ENCODE data around the gene PTGR2. TPM values are rescaled to one million over a fixed set of nuclear protein-coding genes. Genes with fewer than 3 reads are reported as not detected.
"Not testable (repeated sequence)": the region's sequence is repeated elsewhere in the genome, so short reads cannot be mapped to it uniquely, and the experiment has no call there.

The PTGR2 gene
- total RNA-seq, 1 donor from 2014 or later, result 8.6 TPM

GRCh38 chr14:73887694-73888459 lies 36.2 kb downstream of the PTGR2 start:
- ATAC-seq, result no peak

- ATAC-seq, result no peak
Observed at GRCh38 chr14:73888460-73888725, 36.8 kb downstream of the PTGR2 start.

GRCh38 chr14:73888971-73889370 lies 37.3 kb downstream of the PTGR2 start:
- ATAC-seq, result no peak

GRCh38 chr14:73889376-73889775 lies 37.7 kb downstream of the PTGR2 start:
- no peak for ATAC-seq

- not testable (repeated sequence) for ATAC-seq
Observed at GRCh38 chr14:73894180-73894687, 42.6 kb downstream of the PTGR2 start.

GRCh38 chr14:73895939-73896338 lies 44.3 kb downstream of the PTGR2 start:
- ATAC-seq, result no peak

GRCh38 chr14:73896521-73896920 lies 44.9 kb downstream of the PTGR2 start:
- no peak for ATAC-seq

GRCh38 chr14:73903028-73903427 lies 51.4 kb downstream of the PTGR2 start:
- no peak for ATAC-seq

GRCh38 chr14:73909681-73910080 lies 58.0 kb downstream of the PTGR2 start:
- ATAC-seq, result no peak

- no peak for ATAC-seq
Observed at GRCh38 chr14:73913256-73913655, 61.6 kb downstream of the PTGR2 start.

GRCh38 chr14:73916324-73916723 lies 64.7 kb downstream of the PTGR2 start:
- ATAC-seq, result no peak

- ATAC-seq, result not testable (repeated sequence)
Observed at GRCh38 chr14:73919457-73919856, 67.8 kb downstream of the PTGR2 start.

- no peak for ATAC-seq
Observed at GRCh38 chr14:73924337-73924736, 72.7 kb downstream of the PTGR2 start.

Other genes with a start within 250 kb of the PTGR2 start
- gene ACOT6, start 239.3 kb upstream of the PTGR2 start, total RNA-seq, result not detected
- gene DNAL1, start 206.8 kb upstream of the PTGR2 start, total RNA-seq, result 4.1 TPM
- gene PNMA1, start 137.4 kb upstream of the PTGR2 start, total RNA-seq, result 11.6 TPM
- 33.2 TPM for gene ZNF410, start 35.0 kb downstream of the PTGR2 start, total RNA-seq
- gene FAM161B, start 98.3 kb downstream of the PTGR2 start, total RNA-seq, result 1.6 TPM
- gene COQ6, start 98.5 kb downstream of the PTGR2 start, total RNA-seq, result 13.1 TPM
- gene ENTPD5, start 167.5 kb downstream of the PTGR2 start, total RNA-seq, result 20.0 TPM
- 2.5 TPM for gene BBOF1, start 167.5 kb downstream of the PTGR2 start, total RNA-seq
- gene ALDH6A1, start 232.6 kb downstream of the PTGR2 start, total RNA-seq, result 17.0 TPM
- gene LIN52, start 233.1 kb downstream of the PTGR2 start, total RNA-seq, result 3.5 TPM